ENCODE measurements around the gene NDST1. TPM values are rescaled to one million over a fixed set of nuclear protein-coding genes. Genes with fewer than 3 reads are reported as not detected.

NDST1 gene
- polyA plus RNA-seq, 10 donors, result 42.6 to 60.1 (median 49.6) TPM

- no peak for DNase-seq
Observed at GRCh38 chr5:150541895-150542294, 34.0 kb downstream of the NDST1 start.

DNA sequence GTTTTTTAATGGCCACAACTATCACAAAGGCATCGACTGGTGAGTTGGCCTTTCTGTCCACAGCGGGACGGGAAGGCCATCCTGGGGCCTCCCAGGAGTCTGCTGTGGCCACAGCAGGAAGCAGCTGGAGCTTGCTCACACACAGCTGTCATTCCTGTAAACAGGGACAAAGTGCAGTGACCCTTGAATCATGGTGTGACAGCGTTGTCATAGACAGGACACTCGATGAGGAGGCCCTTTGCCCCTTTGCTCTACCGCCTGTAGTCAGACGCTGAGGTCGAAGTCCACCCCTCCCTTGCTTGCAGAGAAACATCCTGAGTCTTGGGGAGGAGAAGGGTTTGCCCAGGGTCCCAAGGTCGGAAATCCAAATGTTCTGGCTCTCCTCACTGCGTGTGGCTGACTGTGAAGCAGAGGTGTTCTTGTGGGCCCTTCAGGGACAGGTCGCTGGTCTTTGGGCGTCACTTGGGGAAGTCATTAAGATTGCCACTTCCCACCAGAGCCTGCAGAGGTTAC, 35.1 kb downstream of the NDST1 start:
- DNase-seq, result no peak

DNA sequence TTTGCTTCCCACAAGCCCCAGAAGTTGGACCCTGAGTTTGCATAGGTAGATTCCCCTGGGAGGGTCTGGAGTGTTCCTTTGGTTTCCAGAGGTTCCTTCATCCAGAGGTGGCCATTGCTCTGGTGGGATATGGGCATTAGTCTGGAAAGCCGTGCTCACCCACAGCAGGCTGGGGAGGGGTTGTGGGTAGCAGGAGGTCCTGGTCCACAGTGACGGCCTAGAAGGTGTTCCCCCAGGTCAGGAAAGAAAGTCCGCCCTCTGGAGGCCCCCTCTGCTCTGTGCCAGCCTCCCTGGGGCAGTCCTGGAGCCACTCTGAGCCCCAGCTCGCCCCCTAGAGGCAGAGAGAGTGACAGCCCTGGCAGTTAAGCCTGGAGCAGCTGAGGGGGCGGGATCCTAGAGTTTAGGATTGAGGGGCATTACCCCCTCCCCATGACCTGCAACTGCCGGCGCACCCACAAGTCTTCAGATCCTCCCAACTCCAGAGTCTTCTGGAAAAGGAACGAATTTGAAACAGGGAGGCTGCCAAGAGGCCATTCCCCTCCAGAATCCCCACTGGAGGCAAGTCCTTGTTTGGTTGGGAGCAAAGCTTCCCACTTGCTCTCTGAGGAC, 36.8 kb downstream of the NDST1 start:
- peak in 1 of 3 donors; percentile 52 for DNase-seq

GRCh38 chr5:150545246-150545645, 37.3 kb downstream of the NDST1 start:
- DNase-seq, result no peak

DNA sequence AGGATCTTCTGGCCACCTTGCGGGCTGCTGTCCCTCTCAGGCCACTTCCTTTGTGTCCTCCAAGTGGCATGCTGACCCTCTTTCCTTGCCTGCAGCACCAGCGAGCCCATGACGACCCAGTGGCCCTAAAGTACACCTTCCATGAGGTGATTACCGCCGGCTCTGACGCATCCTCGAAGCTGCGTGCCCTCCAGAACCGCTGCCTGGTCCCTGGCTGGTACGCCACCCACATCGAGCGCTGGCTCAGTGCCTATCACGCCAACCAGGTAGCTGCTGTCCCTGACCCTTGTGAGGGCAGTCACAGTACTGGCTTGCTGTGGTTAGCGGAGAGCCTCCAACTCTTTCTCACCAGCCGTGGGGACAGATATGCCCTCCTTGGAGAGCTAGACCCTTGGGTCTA, 40.2 kb downstream of the NDST1 start:
- DNase-seq, result no peak

DNA sequence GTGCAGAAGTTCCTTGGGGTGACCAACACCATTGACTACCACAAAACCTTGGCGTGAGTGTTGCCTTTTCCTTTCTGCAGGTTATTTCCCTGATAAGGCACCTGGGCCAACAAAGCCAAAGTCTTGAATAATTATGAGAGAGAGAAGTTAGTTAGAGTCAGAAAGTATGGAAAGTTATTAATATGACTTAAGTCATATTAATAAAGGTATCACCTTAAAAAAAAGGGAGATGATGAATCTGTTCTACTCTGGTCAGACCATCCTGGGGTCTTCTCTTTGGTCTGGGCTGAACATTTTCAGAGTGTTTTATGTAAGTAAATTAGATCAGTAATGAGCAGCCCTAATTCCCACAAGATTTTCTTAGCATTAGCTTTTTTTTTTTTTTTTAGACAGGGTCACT, 41.8 kb downstream of the NDST1 start:
- DNase-seq, result no peak

DNA sequence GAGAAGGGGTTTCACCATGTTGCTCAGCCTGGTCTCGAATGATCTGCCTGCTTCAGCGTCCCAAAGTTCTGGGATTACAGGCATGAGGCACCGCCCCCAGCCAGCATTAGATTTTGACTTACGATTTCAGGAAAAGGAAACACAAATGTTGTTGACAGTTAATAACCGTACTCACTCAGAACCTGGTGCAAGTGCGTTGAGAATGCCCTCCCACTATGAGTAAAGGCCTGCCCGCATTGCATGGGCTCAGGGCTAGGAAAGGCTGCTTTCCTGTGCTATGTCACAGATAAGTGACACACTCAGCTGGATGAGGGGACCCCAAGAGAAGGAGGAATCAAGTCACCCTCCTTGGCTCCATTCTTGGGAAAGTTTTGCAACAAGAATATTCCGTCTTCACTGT, 42.4 kb downstream of the NDST1 start:
- no peak for DNase-seq

- DNase-seq, result no peak
Observed at GRCh38 chr5:150551066-150551465, 43.1 kb downstream of the NDST1 start.

GRCh38 chr5:150553402-150553801, 45.5 kb downstream of the NDST1 start:
- DNase-seq, result no peak

- DNase-seq, result no peak
Observed at GRCh38 chr5:150553911-150554310, 46.0 kb downstream of the NDST1 start.

GRCh38 chr5:150554857-150555256, 46.9 kb downstream of the NDST1 start:
- no peak for DNase-seq

- no peak for DNase-seq
Observed at GRCh38 chr5:150556106-150556505, 48.2 kb downstream of the NDST1 start.

- no peak for DNase-seq
Observed at GRCh38 chr5:150556859-150557508, 49.1 kb downstream of the NDST1 start.

DNA sequence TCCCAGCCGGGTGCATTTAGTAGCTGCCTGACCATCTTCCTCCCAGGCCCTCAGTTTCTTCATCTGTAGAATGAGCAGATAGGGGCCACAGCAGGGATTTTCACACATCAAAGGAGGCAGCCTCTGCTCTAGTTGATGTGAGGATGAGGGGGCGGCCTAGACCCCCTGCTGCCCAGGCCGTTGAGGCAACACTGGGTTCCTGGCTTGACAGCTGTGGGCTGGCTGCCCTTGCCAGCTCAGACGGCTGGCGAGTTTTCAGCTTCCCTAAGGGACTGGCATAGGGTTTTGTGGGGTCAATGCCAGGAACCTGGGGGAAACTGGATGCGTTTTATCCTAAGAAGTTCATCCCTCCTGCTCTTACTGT, 49.6 kb downstream of the NDST1 start:
- no peak for DNase-seq

DNA sequence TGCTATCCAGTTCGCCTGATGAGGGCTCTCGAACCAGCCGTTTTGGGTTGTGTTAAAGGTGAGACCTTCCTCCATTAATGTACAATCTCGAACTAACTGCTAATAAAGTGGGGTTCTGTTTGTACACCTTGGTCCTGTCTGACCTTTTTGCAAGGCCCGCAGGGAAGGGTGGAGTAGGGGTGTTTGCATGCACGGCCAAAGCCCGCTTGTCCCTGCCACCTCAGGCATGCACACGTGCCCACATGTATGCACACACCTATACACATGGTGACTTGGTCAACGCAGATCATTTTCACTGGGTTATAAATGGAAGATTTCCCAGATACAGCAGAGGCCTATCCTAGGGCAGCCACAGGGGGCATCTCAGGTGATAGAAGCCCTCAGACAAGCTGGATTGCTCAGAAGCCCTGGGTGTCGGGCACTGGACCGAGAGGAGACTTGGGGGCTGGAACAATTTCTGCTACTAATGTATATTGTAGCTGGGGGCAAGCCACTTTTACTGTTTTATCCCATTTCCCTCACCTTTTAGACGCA, 50.2 kb downstream of the NDST1 start:
- DNase-seq, result no peak

DNA sequence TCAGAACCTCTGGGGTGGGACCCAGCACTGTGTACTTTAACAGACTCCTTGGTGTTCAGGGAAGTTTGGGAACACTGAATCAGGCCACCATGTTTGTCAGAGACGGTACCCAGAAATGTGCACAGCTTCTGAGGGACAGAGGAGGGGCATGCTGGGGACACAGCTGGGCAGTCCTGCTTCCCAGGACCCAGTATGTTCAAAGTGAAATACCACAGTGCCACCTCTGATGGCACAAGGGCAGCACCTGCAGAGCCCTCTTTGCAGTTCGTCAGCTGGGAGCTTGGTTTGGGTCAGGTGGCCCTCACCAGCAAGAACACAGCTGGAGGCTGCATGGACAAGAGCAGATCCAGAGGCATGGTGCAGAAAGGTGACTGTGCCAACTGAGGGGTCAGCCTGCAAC, 51.2 kb downstream of the NDST1 start:
- DNase-seq, result no peak

DNA sequence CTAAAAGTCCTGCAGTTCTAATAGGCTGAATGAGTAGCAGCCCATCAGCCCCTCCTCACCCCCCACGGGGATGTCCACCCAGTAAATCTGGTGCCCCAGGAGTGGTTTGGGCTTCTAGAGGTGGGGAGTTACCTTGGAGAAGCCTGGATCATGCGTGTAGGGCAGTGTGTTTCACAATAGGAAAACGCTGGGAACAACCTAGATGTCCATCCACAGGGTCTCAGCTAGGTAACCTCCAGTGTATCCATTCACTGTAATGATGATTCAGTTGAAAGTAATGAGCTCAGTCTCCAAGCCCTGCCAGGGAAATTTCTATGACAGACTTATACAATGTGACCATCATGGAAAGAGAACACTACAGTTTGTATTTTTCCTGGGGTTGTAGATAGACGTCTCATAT, 51.8 kb downstream of the NDST1 start:
- no peak for DNase-seq

GRCh38 chr5:150560401-150561191, 52.7 kb downstream of the NDST1 start:
- peak; percentile 84 to 91 (median 87) for DNase-seq

- no peak for DNase-seq
Observed at GRCh38 chr5:150561192-150561512, 53.2 kb downstream of the NDST1 start.

- DNase-seq, result no peak
Observed at GRCh38 chr5:150561571-150562275, 53.8 kb downstream of the NDST1 start.

- peak in 1 of 3 donors; percentile 43 for DNase-seq
Observed at GRCh38 chr5:150562832-150563231, 54.9 kb downstream of the NDST1 start.

DNA sequence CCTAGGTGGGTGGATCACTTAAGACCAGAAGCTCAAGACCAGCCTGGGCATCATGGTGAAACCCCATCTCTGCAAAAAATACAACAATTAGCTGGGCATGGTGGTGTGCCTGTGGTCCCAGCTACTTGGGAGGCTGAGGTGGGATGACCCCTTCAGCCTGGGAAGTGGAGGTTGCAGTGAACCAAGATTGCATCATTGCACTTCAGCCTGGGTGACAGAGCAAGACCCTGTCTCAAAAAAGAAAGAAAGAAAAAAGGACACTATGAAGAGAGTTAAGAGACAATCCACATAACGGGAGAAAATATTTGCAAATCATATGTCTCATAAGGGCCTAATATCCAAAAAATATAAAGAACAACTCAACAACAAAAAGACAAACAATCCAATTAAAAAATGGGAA, 57.9 kb downstream of the NDST1 start:
- DNase-seq, result no peak
